DMS79 (cell line): ENCODE measurements around the gene MYLK.
"Not testable (repeated sequence)": the region's sequence is repeated elsewhere in the genome, so short reads cannot be mapped to it uniquely, and the experiment has no call there.

Experiments used
- DNase-seq: peaks from one replicate; lab custom pipeline; 2025; lab: John Stamatoyannopoulos, UW

The MYLK gene, protein sequence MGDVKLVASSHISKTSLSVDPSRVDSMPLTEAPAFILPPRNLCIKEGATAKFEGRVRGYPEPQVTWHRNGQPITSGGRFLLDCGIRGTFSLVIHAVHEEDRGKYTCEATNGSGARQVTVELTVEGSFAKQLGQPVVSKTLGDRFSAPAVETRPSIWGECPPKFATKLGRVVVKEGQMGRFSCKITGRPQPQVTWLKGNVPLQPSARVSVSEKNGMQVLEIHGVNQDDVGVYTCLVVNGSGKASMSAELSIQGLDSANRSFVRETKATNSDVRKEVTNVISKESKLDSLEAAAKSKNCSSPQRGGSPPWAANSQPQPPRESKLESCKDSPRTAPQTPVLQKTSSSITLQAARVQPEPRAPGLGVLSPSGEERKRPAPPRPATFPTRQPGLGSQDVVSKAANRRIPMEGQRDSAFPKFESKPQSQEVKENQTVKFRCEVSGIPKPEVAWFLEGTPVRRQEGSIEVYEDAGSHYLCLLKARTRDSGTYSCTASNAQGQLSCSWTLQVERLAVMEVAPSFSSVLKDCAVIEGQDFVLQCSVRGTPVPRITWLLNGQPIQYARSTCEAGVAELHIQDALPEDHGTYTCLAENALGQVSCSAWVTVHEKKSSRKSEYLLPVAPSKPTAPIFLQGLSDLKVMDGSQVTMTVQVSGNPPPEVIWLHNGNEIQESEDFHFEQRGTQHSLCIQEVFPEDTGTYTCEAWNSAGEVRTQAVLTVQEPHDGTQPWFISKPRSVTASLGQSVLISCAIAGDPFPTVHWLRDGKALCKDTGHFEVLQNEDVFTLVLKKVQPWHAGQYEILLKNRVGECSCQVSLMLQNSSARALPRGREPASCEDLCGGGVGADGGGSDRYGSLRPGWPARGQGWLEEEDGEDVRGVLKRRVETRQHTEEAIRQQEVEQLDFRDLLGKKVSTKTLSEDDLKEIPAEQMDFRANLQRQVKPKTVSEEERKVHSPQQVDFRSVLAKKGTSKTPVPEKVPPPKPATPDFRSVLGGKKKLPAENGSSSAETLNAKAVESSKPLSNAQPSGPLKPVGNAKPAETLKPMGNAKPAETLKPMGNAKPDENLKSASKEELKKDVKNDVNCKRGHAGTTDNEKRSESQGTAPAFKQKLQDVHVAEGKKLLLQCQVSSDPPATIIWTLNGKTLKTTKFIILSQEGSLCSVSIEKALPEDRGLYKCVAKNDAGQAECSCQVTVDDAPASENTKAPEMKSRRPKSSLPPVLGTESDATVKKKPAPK (N-terminal part only)

DNA sequence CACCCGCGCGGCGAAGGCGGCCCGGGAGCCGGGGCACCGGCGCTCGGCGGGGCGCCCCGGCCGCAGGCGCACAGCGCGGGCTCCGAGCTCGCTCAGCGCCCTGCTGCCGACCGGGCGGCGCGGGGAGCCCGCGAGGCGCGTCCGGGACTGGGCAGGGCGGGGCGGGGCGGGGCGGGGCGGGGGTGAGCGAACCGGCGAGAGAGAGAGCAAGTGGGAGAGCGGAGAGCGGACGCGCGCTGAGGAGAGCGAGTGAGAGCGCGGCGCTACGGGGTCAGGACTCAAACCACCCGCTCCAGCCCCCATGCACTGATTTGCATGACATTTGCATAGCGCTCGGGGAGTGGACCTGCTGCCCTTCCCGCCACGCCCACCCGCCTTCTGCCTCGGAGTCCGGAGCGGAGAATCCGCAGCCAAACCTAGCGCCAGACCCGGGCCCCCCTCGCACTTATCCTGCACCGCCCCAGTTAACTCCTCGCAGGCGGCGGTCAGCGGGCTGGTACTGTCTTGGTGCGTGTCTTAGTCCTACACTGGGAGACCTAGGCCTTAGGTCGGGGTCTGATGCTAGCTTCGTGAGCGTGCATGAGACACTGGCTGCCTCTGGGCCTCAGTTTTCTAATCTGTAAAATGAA, at the start of gene MYLK:
Gene MYLK, minus strand, starts transcription at position 130 of the 629 bp plus-strand sequence. CDS start 90,491 bp downstream, outside the sequence.
- DNase-seq = peak; percentile 35

DNA sequence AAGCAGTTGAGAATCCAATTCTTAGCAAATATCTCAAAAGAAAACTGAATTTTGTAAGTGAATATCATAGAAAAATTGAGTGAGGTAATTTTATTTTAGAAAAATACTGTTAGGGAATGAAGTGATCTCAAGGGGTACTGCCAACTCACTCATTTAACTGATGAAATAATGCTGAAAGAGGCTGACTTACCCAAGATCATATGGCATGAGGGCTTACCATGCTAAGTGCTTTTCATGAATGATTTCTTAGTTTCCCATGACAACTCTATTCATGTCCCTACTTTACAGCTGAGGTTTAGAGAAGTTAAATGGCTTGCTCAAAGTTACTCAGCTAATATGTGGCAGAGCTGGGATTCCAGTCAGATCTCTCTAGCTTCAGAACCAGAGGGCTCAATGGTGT, 46.3 kb upstream of the MYLK start:
- no peak for DNase-seq

DNA sequence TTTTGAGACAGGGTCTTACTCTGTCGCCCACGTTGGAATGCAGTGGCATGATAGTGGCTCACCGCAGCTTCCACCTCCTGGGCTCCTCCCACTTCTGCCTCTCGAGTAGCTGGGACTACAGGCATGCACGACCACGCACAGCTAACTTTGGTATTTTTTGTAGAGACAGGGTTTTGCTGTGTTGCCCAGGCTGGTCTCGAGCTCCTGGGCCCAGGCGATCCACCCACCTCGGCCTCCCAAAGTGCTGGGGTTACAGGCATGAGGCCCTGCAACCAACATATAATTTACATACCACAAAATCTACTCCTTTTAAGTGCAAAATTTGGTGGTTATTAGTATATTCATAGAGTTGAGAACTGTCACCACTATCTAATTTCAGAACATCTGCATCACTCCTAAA, 45.2 kb upstream of the MYLK start:
- no peak for DNase-seq

DNA sequence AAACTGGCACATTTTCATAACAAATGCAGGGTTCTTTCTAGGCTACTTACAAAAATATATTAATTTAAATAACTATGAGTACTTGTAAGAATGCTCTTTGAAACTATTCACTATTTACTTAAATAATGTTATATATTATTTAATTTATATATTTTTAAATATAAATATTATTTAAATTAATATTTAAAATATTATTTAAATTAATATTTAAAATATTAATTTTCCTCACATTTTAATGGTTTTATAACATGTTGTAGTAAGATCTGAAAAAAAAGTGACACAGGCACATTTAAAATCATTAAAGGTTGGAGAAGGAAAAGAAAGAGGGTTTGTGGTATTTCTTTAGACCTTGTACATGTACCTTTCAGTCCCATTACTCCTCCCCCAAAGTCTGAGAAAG, 42.3 kb upstream of the MYLK start:
- no peak for DNase-seq

DNA sequence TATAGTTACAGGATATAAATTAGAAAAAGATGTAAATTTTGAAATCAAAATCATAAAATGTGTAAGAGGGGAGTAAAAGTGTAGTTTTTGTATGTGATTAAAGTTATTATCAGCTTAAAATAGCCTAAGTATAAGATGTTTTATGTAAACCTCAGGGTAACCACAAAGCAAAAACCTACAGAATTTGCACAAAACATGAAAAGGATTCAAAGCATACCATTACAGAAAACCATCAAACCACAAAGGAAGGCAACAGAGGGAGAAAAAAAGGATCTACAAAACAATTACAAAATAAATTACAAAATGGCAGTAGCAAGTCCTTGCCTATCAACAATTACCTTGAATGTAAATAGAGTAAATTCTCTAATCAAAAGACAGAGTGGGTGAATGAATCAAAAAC, 36.7 kb upstream of the MYLK start:
- no peak for DNase-seq

DNA sequence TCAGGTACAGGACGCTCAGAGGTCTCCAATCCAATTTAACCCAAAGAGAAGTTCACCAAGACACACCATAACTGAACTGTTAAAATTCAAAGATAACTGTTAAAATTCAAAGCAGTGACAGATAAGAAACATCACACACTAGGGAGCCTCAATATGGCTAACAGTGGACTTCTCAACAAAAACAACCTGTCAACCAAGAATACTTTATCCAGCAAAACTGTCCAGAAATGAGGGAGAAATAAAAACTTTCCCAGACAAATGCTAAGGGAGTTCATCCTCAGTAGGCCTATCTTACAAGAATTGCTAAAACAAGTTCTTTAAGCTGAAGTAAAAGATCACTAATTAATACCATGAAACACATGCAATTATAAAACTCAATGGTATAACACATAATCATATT, 36.3 kb upstream of the MYLK start:
- no peak for DNase-seq

DNA sequence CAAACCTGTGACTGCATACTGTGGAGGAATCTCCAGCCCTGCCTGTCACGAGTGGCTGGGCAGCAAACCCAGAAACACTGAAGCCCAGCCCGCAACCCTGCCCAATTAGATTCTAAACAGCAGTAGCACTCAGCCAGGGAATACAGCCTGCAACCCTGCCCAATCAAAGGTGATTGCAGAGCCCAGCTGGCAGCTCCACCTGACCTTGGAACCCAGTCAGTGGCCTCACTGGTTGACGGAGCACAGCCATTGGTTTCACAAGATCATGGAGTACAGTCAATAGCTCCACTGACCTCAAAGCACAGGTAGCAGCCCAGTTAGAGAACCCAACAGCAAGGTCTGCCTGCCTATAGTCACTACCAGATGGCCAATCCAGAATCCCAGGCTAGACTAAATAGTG, 35.2 kb upstream of the MYLK start:
- DNase-seq = no peak

DNA sequence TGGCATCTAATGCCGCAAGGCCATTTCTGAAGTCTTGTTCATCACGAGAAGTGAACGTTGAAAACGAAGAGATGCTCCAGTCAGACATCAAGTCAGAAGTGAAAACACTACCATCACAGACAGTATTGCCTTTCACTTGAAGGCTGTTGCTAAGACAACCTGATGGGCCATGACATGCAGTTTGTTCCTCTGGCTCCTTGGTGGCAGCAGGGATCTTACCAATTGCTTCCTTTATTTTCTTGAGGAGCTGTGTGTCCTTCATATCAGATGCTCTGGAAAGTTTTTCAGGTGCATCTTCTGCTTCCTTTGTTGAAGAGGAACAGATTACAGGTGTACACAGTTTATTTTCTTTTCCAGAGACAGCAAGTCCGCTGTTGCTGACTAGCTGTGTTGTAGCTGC, 30.7 kb upstream of the MYLK start:
- no peak for DNase-seq

DNA sequence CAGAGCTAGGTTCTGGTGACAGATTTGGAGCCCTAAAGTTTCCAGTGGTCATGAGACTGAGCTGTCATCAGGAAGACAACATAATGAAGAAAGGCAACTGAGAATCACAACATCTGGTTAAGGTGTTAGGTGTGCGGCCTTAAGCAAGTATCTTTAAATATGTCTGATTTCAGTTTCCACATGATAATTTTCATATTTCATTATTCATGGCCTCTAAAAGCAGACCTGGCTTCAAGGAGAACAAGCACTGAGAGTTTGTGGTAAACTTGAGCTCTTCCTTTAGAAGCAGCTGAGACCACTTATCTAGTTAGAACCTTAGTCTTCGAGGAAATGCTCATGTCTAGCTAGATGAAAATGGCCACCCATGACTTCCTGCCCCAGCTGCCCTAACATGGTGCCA, 25.7 kb upstream of the MYLK start:
- DNase-seq = no peak

DNA sequence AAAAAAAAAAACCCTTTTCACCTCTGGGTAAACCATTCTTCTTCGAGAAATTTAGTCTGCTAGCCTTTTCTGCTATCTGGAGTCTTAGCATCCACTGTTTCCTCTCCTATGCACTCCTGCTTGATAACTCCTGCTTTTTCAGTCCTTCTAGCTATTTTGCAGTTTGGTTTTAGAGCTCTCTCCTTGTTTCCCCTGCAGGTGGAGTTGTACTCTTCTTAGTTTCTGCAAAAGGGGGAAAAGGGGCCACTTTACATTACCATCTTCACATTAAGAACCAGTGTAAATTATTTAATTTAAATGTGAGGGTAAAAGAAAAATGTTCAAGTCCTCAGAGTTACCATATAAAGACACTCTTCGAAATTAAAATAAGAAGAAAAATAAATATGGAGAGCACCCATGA, 23.6 kb upstream of the MYLK start:
- DNase-seq = no peak

DNA sequence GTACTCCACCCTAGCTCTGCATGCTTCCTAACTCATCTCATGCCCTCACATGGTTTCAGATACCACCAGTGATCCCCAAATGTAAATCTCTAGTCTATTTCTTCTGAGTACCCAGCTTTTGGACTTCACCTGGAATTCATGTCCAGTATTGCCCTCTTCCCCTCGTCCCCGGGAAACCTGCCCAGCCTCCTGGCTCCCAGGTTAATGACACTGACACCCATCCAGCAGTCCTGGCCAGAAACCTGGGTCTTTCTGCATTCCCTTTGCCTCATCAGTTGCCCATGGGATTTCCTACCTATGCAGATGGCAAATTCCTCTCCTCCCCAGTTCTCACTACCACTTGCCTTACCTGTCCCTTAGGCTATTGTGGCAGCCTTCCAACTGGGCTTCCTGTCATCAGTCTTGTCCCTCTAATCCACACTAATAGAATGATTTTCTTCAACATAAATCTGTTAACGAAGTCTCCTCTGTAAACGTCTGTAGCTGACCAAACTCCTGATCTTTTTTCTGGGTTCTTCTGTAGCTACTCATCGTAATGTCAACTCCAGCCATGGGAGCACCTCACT, 15.3 kb upstream of the MYLK start:
- no peak for DNase-seq

DNA sequence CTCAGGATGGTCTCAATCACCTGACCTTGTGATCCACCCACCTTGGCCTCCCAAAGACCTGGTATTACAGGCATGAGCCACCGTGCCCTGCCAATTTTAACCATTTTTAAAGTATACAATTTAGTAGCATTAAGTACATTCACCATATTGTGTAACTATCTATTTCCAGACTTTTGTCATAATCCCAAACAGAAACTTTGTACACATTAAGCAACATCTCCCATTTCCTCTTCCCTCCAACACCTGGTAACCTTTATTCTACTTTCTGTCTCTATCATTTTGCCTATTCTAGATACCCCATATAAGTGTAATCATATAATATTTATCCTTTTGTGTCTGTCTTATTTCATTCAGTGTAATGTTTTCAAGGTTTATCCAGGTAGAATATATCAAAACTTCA, 8.9 kb upstream of the MYLK start:
- no peak for DNase-seq

DNA sequence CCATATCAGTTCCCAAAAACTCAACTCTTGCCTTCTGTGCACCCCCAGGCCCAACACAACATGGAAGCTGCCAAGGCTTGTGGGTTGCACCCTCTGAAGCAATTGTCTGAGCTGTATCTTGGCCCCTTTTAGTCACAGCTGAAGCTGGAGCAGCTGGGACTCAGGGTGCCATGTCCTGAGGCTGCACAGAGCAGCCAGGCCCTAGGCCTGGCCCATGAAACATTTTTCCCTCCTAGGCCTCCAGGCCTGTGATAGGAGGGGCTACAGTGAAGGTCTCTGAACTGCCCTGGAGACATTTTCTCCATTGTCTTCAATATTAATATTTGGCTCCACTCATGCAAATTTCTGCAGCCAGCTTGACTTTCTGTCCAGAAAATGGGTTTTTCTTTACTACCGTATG, 8.1 kb upstream of the MYLK start:
- DNase-seq = no peak

DNA sequence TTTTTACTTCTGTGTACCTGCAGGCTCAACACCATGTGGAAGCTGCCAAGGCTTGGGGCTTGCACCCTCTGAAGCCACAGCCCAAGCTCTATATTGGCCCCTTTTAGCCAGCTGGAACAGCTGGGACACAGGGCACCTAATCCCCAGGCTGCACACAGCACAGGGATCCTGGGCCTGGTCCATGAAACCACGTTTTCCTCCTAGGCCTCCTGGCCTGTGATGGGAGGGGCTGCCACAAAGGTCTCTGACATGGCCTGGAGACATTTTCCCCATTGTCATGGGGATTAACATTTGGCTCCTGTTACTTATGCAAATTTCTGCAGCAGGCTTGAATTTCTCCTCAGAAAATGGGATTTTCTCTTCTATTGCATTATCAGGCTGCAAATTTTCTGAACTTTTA, 6.9 kb upstream of the MYLK start:
- not testable (repeated sequence) for DNase-seq

DNA sequence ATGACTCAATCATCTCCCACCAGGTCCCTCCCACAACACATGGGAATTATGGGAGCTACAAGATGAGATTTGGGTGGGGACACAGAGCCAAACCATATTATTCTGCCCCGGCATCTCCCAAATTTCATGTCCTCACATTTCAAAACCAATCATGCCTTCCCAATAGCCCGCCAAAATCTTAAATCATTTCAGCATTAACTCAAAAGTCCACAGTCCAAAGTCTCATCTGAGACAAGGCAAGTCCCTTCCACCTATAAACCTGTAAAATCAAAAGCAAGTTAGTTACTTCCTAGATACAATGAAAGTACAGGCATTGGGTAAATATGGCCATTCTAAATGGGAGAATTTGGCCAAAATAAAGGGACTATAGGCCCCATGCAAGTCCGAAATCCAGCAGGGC, 6.0 kb upstream of the MYLK start:
- DNase-seq = not testable (repeated sequence)

DNA sequence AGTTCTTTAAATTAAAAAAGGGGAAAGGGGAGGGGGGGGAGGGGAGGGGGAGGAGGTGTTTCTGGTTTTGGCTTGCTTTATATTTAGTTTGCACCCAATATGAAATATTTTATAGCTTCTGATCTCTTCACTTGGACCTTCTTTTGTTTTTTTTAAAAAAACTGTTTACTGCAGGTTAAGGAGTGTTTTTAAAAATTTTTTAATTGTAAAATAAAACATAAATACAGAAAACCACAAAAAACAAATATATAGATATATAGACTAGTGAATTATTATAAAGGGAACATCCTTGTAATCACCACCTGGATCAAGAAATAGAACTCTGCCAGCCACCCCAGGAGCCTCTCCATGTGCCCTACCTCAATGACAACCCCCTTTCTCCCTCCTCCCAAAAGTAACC, 861 bp upstream of the MYLK start:
- no peak for DNase-seq

DNA sequence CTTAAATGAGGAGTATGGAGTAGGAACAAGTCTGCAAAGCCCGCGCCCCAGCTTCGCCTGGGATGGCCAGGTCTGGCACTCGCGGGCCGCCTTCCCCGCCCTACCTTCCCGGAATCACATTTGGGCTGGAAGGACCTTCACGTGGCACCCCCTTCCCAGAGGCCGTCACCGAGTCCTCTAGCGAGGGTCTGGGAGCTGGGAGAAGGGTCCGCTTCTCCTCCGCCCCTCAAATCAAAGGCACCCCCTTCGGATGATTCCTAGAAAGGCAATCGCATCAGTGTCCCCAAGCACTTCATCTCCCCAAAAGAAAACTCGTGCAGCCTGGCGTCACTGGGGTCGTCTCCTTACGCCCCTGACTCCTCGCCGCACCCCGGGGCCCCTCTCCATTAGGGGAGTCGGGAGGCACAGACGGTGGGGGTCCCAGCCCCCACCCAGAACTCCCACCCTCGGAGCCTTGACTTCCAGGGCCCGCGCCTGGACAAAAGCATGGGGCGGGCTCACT, 380 bp downstream of the MYLK start:
- no peak for DNase-seq

DNA sequence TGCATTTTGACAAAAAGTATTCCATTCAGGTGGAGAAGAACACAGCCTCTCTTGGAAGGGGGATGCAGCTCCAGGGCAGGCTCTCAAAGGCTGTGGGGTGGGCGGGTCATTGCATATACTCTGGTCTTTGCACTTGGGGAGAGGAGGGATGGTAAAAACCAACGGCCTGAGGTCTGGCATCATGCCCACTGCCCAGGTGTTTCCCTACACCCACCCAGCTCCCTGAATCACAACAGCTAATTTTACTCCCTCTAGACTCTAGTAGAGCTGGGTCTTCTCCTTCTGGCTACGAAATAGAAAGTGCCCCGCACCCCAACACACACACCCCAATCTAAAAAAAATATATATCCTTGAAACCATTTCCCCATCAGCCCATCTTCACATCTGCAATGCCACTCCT, 1.0 kb downstream of the MYLK start:
- DNase-seq = no peak

DNA sequence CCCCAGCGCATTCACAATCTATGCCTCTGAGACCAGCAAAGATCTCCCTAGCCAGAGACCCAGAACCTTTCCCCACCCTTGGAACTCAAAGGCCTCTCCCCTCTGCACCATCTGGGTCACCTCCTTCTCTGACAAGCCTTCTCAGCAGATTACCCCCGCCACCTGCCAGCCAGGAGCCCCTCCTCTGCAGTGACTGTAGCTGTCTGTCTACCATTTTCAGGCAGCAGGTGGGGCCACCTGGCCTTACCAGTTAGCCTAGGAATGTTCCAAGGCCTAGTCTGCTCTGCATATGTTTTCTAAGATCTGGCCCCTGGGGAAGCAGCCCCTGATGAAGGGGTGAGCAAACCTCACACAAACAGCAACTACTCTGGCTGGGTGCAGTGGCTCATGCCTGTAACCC, 2.4 kb downstream of the MYLK start:
- DNase-seq = no peak

DNA sequence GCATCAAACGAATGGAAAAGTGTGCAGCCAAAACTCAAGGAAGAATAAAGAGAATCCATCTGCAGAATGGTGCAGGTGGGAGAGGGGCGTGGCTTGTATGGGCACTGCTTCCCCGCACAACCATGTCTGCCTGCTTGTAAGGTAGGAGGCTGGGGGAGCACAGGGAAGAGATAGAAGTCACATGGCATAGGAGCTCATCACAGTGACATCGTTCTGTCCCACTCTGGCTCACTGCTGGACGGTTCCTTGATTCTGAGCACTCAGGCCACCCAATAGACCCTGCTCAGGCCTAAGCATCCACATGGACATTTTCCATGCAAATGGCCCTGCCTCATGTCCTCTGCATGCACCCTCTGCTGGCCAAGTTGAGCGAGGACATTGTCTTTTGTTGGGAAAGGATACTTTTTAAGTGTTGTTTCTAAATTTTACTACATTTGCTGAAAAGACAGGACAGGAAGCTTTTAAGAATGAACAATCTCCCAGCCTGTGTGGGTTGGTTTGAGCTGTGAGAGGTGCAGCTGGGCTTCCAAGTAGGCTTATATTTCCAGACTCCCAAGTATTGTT, 3.1 kb downstream of the MYLK start:
- DNase-seq = no peak

DNA sequence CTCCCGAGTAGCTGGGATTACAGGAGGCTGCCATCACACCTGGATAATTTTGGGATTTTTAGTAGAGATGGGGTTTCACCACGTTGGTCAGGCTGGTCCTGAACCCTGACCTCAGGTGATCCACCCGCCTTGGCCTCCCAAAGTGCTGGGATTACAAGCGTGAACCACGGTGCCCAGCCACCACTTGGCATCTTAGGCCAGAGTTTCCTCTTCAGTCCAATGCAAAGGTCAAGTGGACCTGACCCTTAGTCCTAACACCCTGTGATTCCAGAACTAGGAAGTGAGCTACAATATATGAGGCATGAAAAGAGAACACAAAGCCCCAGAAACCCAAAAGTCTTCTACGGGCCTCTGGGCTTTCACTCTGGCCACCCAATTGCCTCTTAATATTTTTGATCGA, 5.3 kb downstream of the MYLK start:
- DNase-seq = no peak
